ENCODE data around the gene ATAD3B.
"Not testable (repeated sequence)": the region's sequence is repeated elsewhere in the genome, so short reads cannot be mapped to it uniquely, and the experiment has no call there.

ATAD3B gene

DNA sequence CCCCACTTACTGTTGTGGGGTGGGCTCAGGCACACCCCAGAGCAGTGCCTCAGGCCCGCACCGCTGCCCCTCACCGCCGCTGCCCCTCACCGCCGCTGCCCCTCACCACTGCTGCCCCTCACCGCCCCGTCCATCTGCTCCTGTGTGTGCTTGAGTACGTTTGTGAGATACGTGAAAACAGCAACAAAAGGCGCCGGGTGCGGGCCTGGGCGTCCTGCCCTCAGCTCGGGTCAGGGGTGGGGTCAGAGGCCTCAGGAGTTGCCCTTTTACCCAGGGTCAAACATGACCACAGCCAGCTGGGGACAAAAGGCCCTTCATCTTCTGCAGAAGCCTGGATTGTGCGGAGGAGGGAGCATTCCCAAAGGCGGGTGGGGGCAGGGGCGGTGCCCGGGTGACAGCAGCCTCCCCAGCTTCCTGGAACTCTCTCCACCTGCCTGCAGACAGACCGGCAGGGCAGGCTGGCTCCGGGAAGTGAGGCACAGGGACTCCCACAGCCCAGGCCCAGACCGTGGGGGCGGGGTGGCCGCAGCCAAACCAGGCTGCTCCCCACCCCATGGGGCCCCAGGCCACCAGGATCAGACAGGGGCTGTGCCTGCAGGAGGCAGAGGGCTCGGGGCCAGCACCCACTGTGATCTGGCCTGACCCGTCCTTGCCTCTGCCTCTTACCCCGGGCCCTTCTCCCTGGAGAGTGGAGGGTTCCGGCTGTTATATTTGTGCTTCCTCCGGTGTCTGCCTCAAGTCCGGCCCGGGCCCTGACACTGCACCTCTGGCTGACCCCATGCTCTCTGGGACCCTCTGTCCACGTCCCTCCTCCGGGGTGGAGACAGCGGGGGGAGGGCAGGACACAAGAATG, 38.4 kb upstream of the ATAD3B start:
- FAIRE-seq: no peak

- no peak for FAIRE-seq
These were observed 37.8 kb upstream of the ATAD3B start for GRCh38 chr1:1433804-1434130.

- no peak for FAIRE-seq
These were observed 37.3 kb upstream of the ATAD3B start for GRCh38 chr1:1434131-1434823.

DNA sequence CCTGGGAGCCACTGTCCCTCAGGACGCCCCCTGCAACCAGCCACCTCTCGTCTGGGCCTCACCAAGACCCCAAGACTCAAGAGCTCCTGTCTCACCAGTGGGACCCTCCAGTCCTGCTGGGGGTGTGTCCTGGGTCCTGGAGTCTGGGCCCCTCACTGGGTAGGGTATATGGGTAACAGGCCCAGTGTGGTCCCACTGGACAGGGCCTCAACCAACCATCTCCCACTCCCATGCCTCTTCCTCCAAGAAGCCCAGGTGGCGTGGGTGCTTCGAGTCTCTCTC, 36.8 kb upstream of the ATAD3B start:
- no peak for FAIRE-seq

DNA sequence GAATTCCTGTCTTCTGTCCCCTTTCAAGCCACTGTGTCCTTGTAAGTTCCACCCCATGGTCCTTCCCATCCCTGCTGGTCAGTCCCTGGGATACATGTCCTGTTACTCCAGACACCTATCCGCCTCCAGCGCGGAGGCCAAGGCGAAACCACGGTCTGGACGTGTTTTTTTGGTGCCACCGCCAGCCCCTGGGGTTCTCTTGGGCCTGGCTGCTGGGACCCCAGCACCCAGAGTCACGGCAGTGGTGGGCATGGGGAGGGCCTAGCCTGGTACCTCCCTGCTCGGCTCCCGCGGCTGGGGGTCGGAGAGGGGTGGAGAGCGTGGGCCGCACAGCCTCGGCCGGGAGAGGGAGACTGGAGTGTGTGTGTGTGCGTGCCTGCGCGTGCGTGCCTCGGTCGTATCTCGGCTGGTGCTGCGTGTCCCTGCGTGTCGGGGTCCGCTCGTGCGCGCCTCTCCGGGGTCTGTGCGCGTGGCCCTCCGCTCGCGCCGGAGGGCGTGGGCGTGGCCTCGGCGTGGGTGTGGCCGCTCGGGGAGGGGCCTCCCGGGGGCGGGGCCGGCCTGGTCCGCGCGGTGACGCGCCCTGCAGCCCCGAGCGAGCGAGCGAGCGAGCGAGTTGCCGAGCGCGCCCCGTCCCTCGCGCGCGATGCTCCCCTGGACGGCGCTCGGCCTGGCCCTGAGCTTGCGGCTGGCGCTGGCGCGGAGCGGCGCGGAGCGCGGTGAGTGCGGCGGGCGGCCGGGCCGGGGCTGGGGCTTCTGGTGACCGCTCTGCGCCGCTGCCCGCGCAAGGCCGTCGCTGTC, 36.3 kb upstream of the ATAD3B start, which contains the start of gene VWA1:
VWA1 (plus strand) TSS at position 585 of the 798 bp plus-strand sequence; CDS start at position 644, 59 bp downstream.
- FAIRE-seq: no peak

DNA sequence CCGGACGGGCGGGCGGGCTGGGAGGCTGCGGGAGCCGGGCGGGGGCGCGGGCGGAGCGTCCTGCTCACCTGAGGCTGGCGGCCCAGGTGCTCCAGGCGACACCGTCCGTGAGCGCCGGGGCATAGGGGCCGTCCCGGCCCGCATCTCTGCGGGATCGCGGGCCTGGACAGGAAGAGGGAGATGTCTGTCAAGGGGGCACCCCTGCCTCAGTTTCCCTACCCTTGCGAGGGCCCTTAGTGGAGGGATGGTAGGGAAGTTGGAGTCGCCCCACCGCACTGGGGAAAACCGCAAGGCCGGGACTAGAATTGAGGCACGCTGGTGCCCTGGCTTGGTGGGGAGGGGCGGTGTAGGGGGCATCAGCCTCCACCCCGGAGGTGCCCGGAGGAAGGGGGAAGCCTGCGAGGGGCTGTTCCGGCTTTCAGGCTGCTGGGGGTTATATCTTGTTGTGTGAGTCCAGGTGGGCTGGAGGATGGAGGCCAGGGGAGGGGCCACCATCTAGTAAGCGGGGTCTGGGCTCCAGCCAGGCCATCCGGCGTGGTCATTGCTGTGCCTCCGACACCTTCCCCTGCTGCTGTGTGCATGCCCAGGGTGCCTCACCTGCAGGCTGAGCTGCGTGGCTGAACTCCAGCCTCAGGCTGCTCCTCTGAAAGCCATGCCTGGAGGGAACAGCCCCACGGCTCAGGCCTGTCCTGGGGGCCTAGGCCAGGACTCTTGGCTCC, 35.5 kb upstream of the ATAD3B start:
- FAIRE-seq: no peak

GRCh38 chr1:1436630-1437032, 34.9 kb upstream of the ATAD3B start:
- FAIRE-seq: no peak

DNA sequence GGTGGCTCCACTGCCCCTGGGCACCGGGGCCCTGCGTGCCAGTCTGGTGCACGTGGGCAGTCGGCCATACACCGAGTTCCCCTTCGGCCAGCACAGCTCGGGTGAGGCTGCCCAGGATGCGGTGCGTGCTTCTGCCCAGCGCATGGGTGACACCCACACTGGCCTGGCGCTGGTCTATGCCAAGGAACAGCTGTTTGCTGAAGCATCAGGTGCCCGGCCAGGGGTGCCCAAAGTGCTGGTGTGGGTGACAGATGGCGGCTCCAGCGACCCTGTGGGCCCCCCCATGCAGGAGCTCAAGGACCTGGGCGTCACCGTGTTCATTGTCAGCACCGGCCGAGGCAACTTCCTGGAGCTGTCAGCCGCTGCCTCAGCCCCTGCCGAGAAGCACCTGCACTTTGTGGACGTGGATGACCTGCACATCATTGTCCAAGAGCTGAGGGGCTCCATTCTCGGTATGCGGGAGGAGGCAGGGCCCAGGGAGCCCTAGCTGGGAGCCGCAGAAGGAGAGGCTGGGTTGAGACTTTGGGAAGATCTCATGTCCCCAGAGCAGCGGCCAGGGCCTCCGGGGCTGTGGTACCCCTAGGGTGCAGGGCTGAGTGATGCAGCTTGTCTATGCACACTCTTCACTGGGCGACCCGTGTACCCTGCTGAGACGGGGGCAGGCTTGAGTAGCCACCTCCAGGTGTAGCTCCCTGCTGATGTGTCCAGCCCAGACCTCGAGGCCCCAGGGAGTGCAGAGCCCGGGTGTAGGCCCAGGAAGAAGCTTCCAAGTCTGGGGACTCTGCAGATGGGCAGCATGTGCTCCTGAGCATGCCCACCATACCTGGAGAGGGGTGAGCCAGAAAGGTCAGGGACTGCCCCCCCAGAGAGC, 34.3 kb upstream of the ATAD3B start:
- no peak for FAIRE-seq

DNA sequence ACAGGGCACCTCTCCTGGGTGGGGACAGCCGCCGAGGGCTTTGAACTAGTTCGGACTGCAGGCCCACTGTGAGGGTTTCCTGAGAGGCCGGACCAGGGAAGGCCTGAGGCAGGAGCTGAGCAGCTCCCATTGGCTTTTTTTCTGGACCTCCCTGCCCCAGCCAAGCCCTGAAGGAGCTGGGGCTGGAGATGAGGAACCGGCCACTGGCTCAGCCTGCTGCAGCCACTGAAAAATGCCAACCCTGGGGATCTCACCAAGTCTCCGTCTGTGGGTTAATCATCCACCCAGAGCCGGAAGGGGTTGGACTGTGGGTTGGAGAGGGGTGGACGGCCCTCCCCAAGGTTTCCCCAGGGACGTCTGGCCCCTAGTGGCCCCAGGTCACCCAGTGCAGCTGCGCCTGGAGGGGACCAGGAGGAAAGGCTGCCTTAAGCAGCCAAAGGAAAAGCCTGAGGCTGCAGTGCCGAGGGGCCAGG, 33.6 kb upstream of the ATAD3B start:
- FAIRE-seq: no peak

- no peak for FAIRE-seq
These were observed 32.8 kb upstream of the ATAD3B start for GRCh38 chr1:1438531-1439381.

GRCh38 chr1:1439546-1440261, 31.9 kb upstream of the ATAD3B start:
- FAIRE-seq: no peak

DNA sequence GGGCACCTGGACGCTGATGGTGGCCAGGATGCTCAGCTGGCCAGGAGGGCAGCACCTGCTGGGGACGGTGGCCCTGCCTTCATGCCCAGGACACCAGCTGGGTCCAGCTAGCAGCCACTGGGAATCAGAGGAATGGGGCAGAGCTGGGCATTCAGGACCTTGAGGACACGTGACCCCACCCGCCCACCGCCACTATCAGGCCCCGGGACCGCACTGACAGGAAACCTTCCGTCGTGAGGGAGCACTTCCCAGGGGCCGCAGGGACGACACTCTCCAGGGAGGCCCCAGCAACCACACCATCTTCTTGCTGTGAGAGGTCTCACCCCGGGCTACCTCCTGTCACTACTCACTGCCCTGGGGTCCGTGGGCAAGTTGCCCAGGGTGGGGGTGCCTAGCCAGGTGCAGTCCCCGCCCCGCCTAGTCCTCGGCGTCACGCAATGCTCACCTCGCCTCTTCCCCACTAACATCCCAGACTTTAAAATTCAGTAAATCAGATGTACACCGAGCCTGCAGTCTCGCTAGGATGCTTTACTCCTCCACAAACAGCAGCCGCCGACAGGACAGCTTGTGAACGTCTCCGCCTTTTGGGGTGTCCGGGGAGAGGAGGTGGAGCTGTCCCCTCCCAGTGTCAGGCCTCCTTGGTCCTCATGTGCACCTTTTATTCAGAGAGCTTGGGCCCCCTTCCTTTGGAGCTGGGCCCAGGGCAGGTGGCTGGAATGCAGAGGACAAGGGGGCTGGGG, 31.1 kb upstream of the ATAD3B start:
- no peak for FAIRE-seq

DNA sequence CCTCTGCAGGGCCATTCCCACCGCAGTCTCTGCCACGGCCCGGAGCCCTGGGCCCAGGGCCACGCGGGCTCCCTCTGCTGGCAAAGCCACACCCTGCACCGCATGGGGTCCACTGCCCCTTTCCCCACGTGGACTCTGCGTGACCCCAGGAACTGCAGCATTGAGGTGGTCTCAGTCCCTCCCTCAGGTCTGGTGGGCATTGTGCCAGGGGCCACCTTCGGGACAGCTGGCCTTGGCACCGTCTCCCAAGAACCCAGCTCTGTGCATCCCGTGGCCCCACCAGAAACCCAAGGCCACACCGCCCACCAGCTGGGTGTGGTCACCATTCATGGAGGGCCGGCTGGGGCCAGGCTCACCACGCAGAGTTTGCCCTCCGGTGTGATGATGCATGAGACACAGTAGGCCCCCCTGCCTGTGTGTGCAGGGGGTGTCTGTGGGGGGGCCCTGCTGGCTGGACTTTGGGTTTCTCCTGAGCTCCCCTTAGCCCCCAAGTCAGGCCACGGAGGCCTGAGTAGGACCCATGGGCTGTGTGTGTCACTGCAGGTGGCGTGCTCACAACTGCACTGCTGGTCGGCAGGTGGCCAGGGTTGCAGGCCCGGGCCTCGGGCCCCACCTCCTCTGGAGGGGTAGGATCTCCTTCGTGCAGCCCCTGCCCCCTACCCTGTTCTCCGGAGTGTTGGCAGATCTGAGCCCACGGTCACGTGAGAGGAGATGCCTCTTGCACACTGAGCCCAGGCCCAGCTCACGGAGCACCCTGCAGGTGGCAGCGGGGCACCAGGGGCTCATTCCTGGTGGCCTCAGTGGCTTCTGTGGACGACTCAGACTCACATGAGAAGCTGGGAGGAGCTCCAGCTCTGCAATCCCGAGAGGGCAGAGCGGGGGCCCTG, 30.3 kb upstream of the ATAD3B start:
- no peak for FAIRE-seq

GRCh38 chr1:1442069-1442770, 29.3 kb upstream of the ATAD3B start:
- FAIRE-seq: no peak

GRCh38 chr1:1446631-1447030, 24.9 kb upstream of the ATAD3B start:
- FAIRE-seq: not testable (repeated sequence)

- FAIRE-seq: no peak
These were observed 22.3 kb upstream of the ATAD3B start, which contains the start of gene ATAD3C for GRCh38 chr1:1449099-1449739. Gene ATAD3C, plus strand, starts transcription at chr1:1449689. Its CDS starts 995 bp downstream, at chr1:1450684.

DNA sequence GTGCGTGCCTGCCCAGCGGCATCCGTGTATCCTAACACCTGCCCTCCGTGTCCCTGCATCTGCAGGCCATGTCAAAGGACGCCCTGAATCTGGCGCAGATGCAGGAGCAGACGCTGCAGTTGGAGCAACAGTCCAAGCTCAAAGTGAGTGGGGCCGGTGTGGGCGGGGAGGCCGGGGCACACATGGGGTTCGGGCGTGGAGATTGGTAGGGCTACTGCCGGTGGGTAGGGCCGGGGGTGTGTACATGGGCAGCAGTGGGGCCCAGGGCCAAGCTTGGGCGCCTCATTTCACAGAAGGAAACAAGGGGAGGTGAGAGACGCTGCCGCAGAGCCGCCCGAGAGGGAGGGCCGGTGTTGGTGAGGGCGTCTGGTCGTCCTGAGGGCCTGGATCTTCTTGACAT, 20.9 kb upstream of the ATAD3B start:
- not testable (repeated sequence) for FAIRE-seq
